KOPT-K1 (cell line): ENCODE results near the gene GTF2H3.

Source experiments
- H3K27ac ChIP-seq: fragments of 200-600 bp; sonication (generic); 2 replicates; pipeline ENCODE4 v1.5.1; 2016; ENCODE audit warnings: antibody characterized with exemption, mild to moderate bottlenecking, low read depth, low read length; ENCODE audit not compliant: poor library complexity, severe bottlenecking
- H3K36me3 ChIP-seq: fragments of 200-600 bp; sonication (generic); 2 replicates; pipeline ENCODE4 v1.5.1; 2017; ENCODE audit warnings: antibody characterized with exemption, mild to moderate bottlenecking, low read length, moderate library complexity; ENCODE audit not compliant: insufficient read depth
- H3K9me3 ChIP-seq: fragments of 200-600 bp; sonication (generic); 2 replicates; pipeline ENCODE4 v1.5.1; 2017; ENCODE audit warnings: antibody characterized with exemption, low read length, mild to moderate bottlenecking; ENCODE audit not compliant: insufficient read depth, poor library complexity, severe bottlenecking

Gene GTF2H3

DNA sequence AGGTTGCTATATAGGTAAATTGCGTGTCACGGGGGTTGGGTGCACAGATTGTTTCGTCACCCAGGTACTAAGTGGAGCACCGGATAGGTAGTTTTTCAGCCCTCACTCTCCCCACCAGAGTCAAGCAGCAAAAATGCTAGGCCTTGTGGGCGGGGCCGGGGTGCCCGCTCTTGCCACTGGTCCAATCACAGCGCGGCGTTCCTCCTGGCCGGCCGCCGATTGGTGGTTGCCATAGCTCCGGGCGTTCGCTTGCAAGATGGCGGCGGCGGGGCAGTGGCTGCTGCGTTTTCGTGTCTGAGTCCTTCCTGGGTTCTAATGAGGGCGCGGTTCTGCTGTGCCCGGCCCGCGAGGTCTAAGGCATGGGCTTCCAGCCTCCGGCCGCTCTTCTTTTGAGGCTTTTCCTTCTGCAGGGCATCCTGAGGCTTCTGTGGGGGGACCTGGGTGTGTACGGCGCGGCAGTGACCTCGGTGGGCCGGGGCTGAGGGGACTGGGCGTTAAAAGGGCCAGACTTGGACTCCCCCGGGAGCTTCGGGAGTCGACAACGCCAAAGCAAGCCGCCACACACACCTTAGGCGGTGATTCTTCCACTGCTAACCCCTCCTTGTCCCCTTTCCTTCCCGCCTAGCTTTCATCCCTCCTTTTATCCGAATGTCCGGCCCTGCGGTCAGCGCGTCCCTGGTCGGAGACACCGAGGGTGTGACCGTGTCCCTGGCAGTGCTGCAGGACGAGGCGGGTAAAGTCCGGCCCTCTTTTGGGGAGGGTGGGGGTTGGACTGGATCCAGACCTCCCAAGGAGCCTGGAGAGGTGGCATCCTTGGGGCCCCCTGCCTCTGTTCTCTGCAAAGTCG lies 37.5 kb downstream of the GTF2H3 start, which contains the start of gene TCTN2:
Gene TCTN2 (plus strand): TSS at position 232 of the 847 bp plus-strand sequence. CDS start 128 bp downstream, at position 360.
- no peaks in the 10 kb centered on the region for H3K36me3 ChIP-seq
- peak within 1 kb of the TSS; percentile 40 for H3K27ac ChIP-seq
- no peaks in the 10 kb centered on the region for H3K9me3 ChIP-seq

- Histone ChIP-seq H3K27ac (no peak overlapping the region), H3K36me3 (no peaks in the 10 kb centered on the region), H3K9me3 (no peaks in the 10 kb centered on the region)
These were observed 38.2 kb downstream of the GTF2H3 start for GRCh38 chr12:123671876-123672275.

DNA sequence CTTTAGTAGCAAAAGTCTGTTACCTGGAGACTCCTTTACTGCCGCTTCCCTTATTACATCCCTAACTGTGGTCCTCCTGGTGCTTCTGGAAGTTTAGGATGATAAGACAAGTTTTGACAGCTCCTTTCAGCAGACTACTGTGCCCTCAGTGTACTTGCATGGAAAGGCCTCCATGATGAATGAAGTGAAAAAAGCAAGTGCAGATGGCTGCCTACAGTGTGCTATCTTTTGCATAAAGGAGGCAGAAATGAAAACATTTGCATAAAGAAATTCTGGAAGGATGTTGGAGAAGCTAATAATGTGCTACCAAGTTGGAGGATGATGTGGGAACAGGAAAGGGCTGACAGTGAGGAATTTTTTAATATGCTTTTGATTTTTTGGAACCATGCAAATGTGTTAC lies 41.8 kb downstream of the GTF2H3 start:
- H3K36me3 ChIP-seq: no peaks in the 10 kb centered on the region
- no peaks in the 10 kb centered on the region for H3K9me3 ChIP-seq
- H3K27ac ChIP-seq: no peak overlapping the region

DNA sequence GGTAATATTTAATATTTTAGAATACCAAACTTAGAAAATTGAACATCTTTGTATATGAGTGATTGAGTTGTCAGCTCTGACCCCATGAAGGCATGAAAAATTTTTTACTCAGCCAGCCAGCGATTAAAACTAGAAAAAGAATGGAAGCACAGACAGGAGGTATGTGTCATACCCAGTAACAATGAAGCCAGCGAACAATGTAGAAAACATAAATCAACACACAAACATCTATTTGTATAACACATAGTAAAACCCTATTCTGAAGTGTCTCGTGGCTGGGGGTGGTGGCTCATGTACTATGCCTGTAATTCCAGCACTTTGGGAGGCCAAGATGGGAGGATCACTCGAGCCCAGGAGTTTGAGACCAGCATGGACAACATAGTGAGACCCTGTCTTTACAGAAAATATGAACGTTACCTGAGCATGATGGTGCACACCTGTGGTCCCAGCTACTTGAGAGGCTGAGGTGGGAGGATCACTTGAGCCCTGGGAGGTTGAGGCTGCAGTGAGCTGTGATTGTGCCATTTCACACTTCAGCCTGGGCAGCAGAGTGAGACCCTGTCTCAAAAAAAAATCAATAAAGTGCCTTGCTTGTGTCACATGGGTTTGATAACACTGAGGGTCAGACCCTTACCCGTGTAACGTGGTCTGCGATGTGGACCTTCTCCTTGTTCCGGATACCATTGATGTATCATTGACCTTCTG lies 43.1 kb downstream of the GTF2H3 start:
- H3K36me3 ChIP-seq: no peaks in the 10 kb centered on the region
- H3K9me3 ChIP-seq: no peaks in the 10 kb centered on the region
- H3K27ac ChIP-seq: no peak overlapping the region

DNA sequence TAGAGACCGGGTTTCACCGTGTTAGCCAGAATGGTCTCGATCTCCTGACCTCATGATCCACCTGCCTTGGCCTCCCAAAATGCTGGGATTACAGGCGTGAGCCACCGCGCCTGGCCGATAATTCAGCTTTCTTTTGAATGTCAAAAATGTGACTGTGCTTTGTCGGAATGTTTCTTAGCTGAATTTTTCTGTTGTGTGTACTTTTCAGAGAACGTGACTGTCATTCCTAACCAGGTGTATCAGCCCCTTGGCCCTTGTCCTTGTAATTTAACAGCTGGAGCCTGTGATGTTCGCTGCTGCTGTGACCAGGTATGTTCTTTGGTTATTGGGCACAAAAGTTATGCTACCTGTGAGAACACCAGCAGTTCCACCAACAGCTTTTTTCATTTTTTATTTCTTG lies 45.4 kb downstream of the GTF2H3 start:
- Histone ChIP-seq H3K27ac (no peak overlapping the region), H3K9me3 (no peaks in the 10 kb centered on the region), H3K36me3 (no peaks in the 10 kb centered on the region)

- H3K27ac ChIP-seq: no peak overlapping the region
- H3K36me3 ChIP-seq: no peaks in the 10 kb centered on the region
- H3K9me3 ChIP-seq: no peaks in the 10 kb centered on the region
These were observed 48.0 kb downstream of the GTF2H3 start for GRCh38 chr12:123681605-123682004.

- Histone ChIP-seq H3K9me3 (no peaks in the 10 kb centered on the region), H3K36me3 (no peaks in the 10 kb centered on the region), H3K27ac (no peak overlapping the region)
These were observed 50.3 kb downstream of the GTF2H3 start for GRCh38 chr12:123683964-123684363.

- H3K9me3 ChIP-seq: no peaks in the 10 kb centered on the region
- H3K27ac ChIP-seq: no peak overlapping the region
- no peaks in the 10 kb centered on the region for H3K36me3 ChIP-seq
These were observed 53.1 kb downstream of the GTF2H3 start for GRCh38 chr12:123686636-123687190.

- no peaks in the 10 kb centered on the region for H3K36me3 ChIP-seq
- H3K27ac ChIP-seq: no peak overlapping the region
- H3K9me3 ChIP-seq: no peaks in the 10 kb centered on the region
These were observed 56.7 kb downstream of the GTF2H3 start for GRCh38 chr12:123690191-123690840.

- no peaks in the 10 kb centered on the region for H3K9me3 ChIP-seq
- H3K27ac ChIP-seq: no peak overlapping the region
- no peaks in the 10 kb centered on the region for H3K36me3 ChIP-seq
These were observed 62.6 kb downstream of the GTF2H3 start for GRCh38 chr12:123696207-123696606.

DNA sequence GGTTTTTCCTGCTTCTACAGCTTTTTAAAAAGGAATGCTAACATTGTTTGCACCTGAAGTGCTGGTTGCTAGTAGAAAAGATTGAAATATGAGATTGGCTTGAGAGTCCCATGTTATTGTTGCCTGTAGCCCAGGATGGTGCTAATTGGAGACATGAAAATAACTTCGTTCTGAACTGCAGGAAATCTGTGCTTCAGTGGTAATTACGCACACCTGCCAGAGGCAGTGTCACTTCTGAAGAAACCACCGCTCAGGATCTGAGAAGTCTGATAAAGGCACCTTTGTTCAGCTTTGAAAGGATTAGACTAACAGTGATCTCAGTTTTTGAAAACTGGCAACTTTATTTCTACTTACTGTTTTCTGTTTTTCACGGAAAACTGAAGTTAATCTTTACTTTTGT lies 63.0 kb downstream of the GTF2H3 start:
- no peaks in the 10 kb centered on the region for H3K36me3 ChIP-seq
- no peaks in the 10 kb centered on the region for H3K9me3 ChIP-seq
- H3K27ac ChIP-seq: no peak overlapping the region

GRCh38 chr12:123705935-123706334 lies 72.3 kb downstream of the GTF2H3 start:
- H3K36me3 ChIP-seq: no peaks in the 10 kb centered on the region

GRCh38 chr12:123707466-123707865 lies 73.8 kb downstream of the GTF2H3 start:
- Histone ChIP-seq H3K9me3 (no peaks in the 10 kb centered on the region), H3K36me3 (no peaks in the 10 kb centered on the region), H3K27ac (no peak overlapping the region)

More at GRCh38 chr12:123705935-123706334, 72.3 kb downstream of the GTF2H3 start:
- no peak overlapping the region for H3K27ac ChIP-seq
- no peaks in the 10 kb centered on the region for H3K9me3 ChIP-seq
